Stimulated activated CD4-positive, alpha-beta T cell treated with anti-CD3 and anti-CD28 coated beads, Interleukin-15, amount 100 ng/mL, for 1 hour (primary cell): ENCODE measurements around the gene EIF2B5.
"Not testable (repeated sequence)": the region's sequence is repeated elsewhere in the genome, so short reads cannot be mapped to it uniquely, and the experiment has no call there.

Experiments used
- DNase-seq, 2 donors: peaks; one replicate each; pipeline ENCODE4 v3.0.0-alpha.2; 2020; ENCODE audit warnings: low read depth in 1 of 2, low spot score in 1 of 2

Gene EIF2B5

GRCh38 chr3:184145751-184146270 is 10.7 kb downstream of the EIF2B5 start:
- no peak for DNase-seq

GRCh38 chr3:184148076-184148475 is 12.9 kb downstream of the EIF2B5 start:
- DNase-seq: no peak

- DNase-seq: no peak
Observed at GRCh38 chr3:184149123-184149522, 14.0 kb downstream of the EIF2B5 start.

GRCh38 chr3:184149770-184150169 is 14.6 kb downstream of the EIF2B5 start:
- not testable (repeated sequence) for DNase-seq

- DNase-seq: peak in 1 of 2 donors; percentile 34
Observed at GRCh38 chr3:184154885-184155643, 19.9 kb downstream of the EIF2B5 start, which contains the start of gene DVL3. TSS of gene DVL3 (plus strand) at chr3:184155377. CDS start at chr3:184155636, 259 bp downstream.

- peak in 1 of 2 donors; percentile 31 for DNase-seq
Observed at GRCh38 chr3:184155644-184156521, 20.7 kb downstream of the EIF2B5 start.

- DNase-seq: no peak
Observed at GRCh38 chr3:184156522-184156955, 21.4 kb downstream of the EIF2B5 start.

GRCh38 chr3:184157206-184157605 is 22.0 kb downstream of the EIF2B5 start:
- DNase-seq: no peak

GRCh38 chr3:184158404-184158803 is 23.2 kb downstream of the EIF2B5 start:
- no peak for DNase-seq

GRCh38 chr3:184160456-184160855 is 25.3 kb downstream of the EIF2B5 start:
- DNase-seq: no peak

GRCh38 chr3:184162571-184163070 is 27.5 kb downstream of the EIF2B5 start:
- not testable (repeated sequence) for DNase-seq

GRCh38 chr3:184164648-184165330 is 29.6 kb downstream of the EIF2B5 start:
- no peak for DNase-seq

- no peak for DNase-seq
Observed at GRCh38 chr3:184165543-184165942, 30.4 kb downstream of the EIF2B5 start.

- DNase-seq: no peak
Observed at GRCh38 chr3:184166671-184167070, 31.5 kb downstream of the EIF2B5 start.

GRCh38 chr3:184167786-184168185 is 32.6 kb downstream of the EIF2B5 start:
- DNase-seq: no peak

GRCh38 chr3:184168363-184169120 is 33.4 kb downstream of the EIF2B5 start:
- DNase-seq: no peak

- no peak for DNase-seq
Observed at GRCh38 chr3:184169896-184170875, 35.0 kb downstream of the EIF2B5 start.

- no peak for DNase-seq
Observed at GRCh38 chr3:184171562-184171961, 36.4 kb downstream of the EIF2B5 start.
